ENCODE measurements around the gene ABHD10.

DNA sequence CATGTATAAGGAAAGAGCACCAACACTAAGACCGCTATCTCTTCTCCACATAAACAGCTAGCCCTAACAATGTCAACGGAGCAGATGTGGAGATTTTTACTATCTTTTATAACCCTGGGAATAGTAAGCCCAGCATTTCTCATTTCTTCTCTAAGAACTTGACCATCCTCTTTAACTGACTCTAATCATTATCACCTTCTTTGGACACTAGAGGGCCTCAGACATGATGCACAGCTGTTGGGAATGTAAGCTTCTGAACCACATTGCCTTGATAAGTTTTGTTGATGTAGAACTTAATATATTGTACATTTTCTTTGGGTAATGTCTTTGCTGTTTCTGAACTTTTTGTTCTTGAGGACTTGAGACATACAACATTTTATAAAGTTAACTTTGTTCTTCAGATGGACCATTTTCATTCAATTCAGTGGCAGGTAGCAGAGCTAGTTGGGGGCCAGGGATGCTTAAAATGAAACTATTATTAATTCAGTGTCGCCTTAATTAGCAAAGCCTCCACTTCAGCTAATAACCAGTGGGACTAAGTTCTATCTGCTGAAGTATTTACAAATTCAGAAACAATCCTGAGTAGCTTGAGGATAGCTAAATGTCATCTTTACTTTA lies 10.3 kb downstream of the ABHD10 start:
- TF ChIP-seq EP300 (IDR thresholded peaks at IDR 0.05) (no peak), POLR2A (IDR thresholded peaks at IDR 0.05) (no peak)

Measured in upper lobe of left lung (tissue), 4 donors.